IPS-18c (cell line): ENCODE results near the gene BHMT.

Experiments
- H3K4me3 ChIP-seq: 2 replicates; pipeline ENCODE4 v1.7.0; 2013; ENCODE audit warnings: low read depth, mild to moderate bottlenecking, low read length, moderate library complexity; ENCODE audit not compliant: insufficient read depth
- H3K9me3 ChIP-seq: one replicate; pipeline ENCODE4 v1.6.1; 2013; ENCODE audit warnings: mild to moderate bottlenecking, low read length, moderate library complexity; ENCODE audit not compliant: control insufficient read depth, insufficient read depth

The BHMT gene

GRCh38 chr5:79111387-79111959, at the start of gene BHMT:
BHMT (plus strand) TSS chr5:79111809; CDS start chr5:79111886, 77 bp downstream.
- Histone ChIP-seq H3K9me3 (no peaks in the 10 kb centered on the region), H3K4me3 (peak within 1 kb of the TSS; percentile 47)

- H3K9me3 ChIP-seq: no peaks in the 10 kb centered on the region
These were observed 49.2 kb upstream of the BHMT start for GRCh38 chr5:79062436-79062835.

GRCh38 chr5:79069488-79070349, 41.9 kb upstream of the BHMT start, which contains the start of the genes BHMT2 and DMGDH:
BHMT2 (plus strand) TSS chr5:79069767; CDS start chr5:79069783, 16 bp downstream.
DMGDH (minus strand) TSS chr5:79069674; CDS start chr5:79069620, 54 bp downstream.
- Histone ChIP-seq H3K9me3 (no peaks in the 10 kb centered on the region), H3K4me3 (no peak within 1 kb of the TSS)

More at GRCh38 chr5:79062436-79062835, 49.2 kb upstream of the BHMT start:
- H3K4me3 ChIP-seq: no peak overlapping the region

GRCh38 chr5:79070350-79070667, 41.3 kb upstream of the BHMT start:
- Histone ChIP-seq H3K9me3 (no peaks in the 10 kb centered on the region), H3K4me3 (no peak overlapping the region)

- H3K4me3 ChIP-seq: no peak overlapping the region
- no peaks in the 10 kb centered on the region for H3K9me3 ChIP-seq
These were observed 37.0 kb upstream of the BHMT start for GRCh38 chr5:79074641-79075040.

GRCh38 chr5:79075646-79076426, 35.8 kb upstream of the BHMT start:
- H3K4me3 ChIP-seq: no peak overlapping the region
- no peaks in the 10 kb centered on the region for H3K9me3 ChIP-seq

GRCh38 chr5:79076819-79077218, 34.8 kb upstream of the BHMT start:
- H3K4me3 ChIP-seq: no peak overlapping the region
- H3K9me3 ChIP-seq: no peaks in the 10 kb centered on the region

- no peaks in the 10 kb centered on the region for H3K9me3 ChIP-seq
- H3K4me3 ChIP-seq: no peak overlapping the region
These were observed 33.8 kb upstream of the BHMT start for GRCh38 chr5:79077680-79078365.

- no peak overlapping the region for H3K4me3 ChIP-seq
- no peaks in the 10 kb centered on the region for H3K9me3 ChIP-seq
These were observed 30.8 kb upstream of the BHMT start for GRCh38 chr5:79080804-79081203.

GRCh38 chr5:79081779-79082178, 29.8 kb upstream of the BHMT start:
- H3K9me3 ChIP-seq: no peaks in the 10 kb centered on the region
- H3K4me3 ChIP-seq: no peak overlapping the region

GRCh38 chr5:79086116-79086515, 25.5 kb upstream of the BHMT start:
- Histone ChIP-seq H3K9me3 (no peaks in the 10 kb centered on the region), H3K4me3 (no peak overlapping the region)

GRCh38 chr5:79088507-79088906, 23.1 kb upstream of the BHMT start:
- H3K9me3 ChIP-seq: no peaks in the 10 kb centered on the region
- H3K4me3 ChIP-seq: no peak overlapping the region

- Histone ChIP-seq H3K9me3 (no peaks in the 10 kb centered on the region), H3K4me3 (no peak overlapping the region)
These were observed 20.5 kb upstream of the BHMT start for GRCh38 chr5:79091064-79091463.

- no peaks in the 10 kb centered on the region for H3K9me3 ChIP-seq
These were observed 17.8 kb upstream of the BHMT start for GRCh38 chr5:79093762-79094161.

GRCh38 chr5:79105868-79106267, 5.7 kb upstream of the BHMT start:
- Histone ChIP-seq H3K9me3 (peaks cover 2% of the 10 kb centered on the region), H3K4me3 (no peak overlapping the region)

More at GRCh38 chr5:79093762-79094161, 17.8 kb upstream of the BHMT start:
- no peak overlapping the region for H3K4me3 ChIP-seq

GRCh38 chr5:79107020-79107796, 4.4 kb upstream of the BHMT start:
- Histone ChIP-seq H3K4me3 (no peak overlapping the region), H3K9me3 (no peaks in the 10 kb centered on the region)
